HuH-7.5 (cell line): ENCODE measurements around the gene ATP2C2.
"Not testable (repeated sequence)": the region's sequence is repeated elsewhere in the genome, so short reads cannot be mapped to it uniquely, and the experiment has no call there.

Experiments
- DNase-seq: peaks from one replicate; pipeline ENCODE4 v3.0.0; 2011; ENCODE audit warnings: low spot score

The ATP2C2 gene

GRCh38 chr16:84420556-84420955 lies 52.2 kb downstream of the ATP2C2 start:
- DNase-seq, result not testable (repeated sequence)

GRCh38 chr16:84421081-84421937 lies 53.0 kb downstream of the ATP2C2 start:
- DNase-seq, result no peak

- DNase-seq, result no peak
These were observed 53.5 kb downstream of the ATP2C2 start for GRCh38 chr16:84421938-84422220.

- peak; percentile 35 for DNase-seq
These were observed 55.1 kb downstream of the ATP2C2 start for GRCh38 chr16:84423416-84423837.

DNA sequence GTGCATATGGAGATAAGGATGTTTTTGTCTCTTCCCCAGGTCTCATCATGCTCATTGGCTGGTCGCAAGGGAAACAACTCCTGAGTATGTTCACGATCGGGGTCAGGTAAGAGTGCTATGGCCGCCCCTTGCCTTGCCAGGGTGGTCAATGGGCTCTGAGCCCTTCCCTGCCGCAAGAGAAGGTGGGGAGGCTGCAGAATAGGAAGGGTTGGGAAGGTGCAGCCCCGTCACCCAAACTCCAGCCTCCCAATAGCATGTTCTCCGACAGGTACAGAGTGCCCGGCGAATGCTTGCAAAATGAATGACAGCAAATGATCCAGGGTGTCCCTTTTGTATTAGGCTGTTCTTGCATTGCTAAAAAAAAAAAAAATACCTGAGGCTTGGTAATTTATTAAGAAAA lies 57.4 kb downstream of the ATP2C2 start:
- DNase-seq, result no peak

GRCh38 chr16:84426804-84427203 lies 58.5 kb downstream of the ATP2C2 start:
- DNase-seq, result no peak

DNA sequence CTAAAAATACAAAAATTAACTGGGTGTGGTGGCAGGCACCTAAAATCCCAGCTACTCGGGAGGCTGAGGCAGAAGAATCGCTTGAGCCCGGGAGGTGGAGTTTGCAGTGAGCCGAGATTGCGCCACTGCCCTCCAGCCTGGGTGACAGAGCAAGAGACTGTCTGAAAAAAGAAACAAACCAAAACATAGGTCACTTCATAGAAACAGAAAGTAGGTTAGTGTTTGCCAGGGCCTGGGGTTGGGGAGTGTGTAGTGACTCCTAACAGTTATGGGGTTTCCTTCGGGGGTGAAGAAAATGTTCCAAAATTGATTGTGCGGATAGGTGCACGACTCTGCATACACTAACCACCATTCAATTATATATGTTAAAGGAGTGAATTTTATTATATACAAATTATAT lies 59.2 kb downstream of the ATP2C2 start:
- no peak for DNase-seq

DNA sequence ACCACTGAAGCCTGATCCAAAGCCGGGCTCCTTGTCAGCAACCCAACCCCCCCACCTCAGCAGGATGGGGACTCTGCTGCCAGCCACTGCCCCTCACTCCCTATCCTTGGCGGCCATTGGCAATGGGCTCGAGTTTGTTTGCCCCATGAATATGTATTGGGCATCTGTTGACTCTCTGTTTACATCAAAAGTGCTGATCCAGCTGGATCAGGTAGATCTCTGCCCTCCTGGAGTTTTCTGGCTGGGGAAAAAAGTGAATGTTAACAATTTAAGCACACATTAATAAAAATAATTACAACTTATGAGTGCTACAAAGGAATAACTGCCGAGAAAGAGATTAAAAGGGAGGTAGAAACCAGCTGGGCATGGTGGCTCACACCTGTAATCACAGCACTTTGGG lies 62.5 kb downstream of the ATP2C2 start:
- DNase-seq, result no peak

GRCh38 chr16:84434800-84435199 lies 66.5 kb downstream of the ATP2C2 start:
- no peak for DNase-seq

DNA sequence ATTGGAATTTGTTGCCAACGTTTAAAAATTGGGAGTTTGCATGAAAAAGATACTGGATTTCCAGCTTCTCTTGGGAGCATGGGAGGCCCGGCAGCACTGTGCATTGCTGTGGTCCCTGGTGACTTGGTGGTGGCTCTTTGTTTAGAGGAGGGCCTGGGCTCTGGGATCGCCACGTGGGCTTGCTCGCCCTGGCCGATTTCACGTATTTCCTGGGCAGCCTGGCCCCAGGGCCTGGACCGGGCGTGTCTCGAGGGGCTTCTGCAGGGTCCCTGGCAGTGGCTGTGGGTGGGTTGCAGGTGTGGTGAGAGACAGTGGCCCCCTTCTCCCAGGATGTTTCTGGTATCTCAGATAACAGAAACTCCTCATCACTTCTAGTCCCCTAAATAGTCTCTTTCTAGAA lies 67.9 kb downstream of the ATP2C2 start:
- DNase-seq, result no peak

GRCh38 chr16:84438971-84439696 lies 70.8 kb downstream of the ATP2C2 start:
- DNase-seq, result no peak

GRCh38 chr16:84442416-84443145 lies 74.2 kb downstream of the ATP2C2 start:
- no peak for DNase-seq

DNA sequence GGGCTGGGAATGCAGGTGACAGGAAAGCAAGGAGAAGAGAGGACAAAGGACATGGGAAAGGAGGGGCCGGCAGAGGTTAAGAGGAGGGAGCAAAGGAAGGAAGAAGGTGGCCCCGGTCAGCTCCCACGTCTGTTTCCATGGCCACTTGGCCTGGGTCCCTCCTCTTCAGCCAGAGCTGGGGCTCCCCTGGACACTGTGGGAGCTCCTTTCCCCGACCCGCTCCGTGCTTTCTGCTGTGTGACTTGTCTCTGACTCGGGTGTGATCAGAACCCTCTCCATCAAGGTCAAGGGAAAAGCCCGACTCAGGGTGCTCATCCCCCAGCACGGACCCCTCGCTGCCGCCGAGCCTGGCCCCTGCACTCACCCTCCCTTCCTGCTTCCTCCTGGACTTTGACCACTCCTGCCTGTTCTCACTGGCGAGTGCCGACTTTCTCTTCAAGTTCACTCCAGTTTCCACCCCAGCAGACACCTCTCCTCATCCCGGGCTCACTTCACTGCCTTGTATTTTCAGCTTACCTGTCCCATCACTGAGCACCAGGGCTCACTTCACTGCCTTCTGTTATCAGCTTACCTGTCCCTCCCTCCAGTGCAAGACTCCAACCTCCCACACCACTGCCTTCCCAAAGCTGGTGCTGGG lies 74.9 kb downstream of the ATP2C2 start:
- DNase-seq, result no peak

GRCh38 chr16:84444476-84444875 lies 76.1 kb downstream of the ATP2C2 start:
- no peak for DNase-seq

GRCh38 chr16:84446084-84446483 lies 77.7 kb downstream of the ATP2C2 start:
- no peak for DNase-seq

DNA sequence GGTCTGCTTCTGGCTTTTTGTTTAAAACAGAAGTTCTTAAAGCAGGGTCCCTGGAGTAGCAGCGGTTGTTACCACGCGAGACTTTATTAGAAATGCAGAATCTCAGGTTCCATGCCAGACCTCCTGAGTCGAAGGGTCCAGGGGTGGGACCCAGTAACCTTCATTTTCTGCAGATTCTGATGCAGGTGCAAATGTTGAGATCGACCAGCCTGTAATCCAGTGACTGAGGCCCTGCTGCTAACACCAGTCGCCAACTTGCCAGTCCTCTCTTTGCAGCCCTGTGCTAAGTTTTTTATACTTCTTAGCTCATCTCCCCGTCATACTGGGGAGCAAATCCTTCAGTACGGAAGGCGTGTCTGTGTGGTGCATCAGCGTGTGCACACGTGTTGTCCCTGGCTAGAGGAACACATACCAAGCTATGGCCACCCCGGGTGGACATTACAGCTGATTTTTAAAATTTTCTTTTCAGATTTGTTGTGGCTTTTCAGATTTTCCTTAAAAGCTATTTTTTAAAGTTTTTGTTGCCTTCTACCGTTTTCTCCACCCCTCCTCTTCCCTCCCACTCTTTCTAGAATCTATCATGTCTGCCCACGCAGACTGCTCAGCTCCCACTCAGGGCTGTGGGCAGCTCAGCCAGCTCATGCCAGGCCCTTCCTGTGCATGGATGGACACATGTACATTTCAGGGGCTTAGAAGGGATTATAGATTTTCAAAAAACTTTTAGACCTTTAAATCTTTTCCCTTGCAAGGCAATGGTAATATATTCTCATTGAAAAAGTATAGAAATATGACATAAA lies 78.5 kb downstream of the ATP2C2 start:
- DNase-seq, result no peak

DNA sequence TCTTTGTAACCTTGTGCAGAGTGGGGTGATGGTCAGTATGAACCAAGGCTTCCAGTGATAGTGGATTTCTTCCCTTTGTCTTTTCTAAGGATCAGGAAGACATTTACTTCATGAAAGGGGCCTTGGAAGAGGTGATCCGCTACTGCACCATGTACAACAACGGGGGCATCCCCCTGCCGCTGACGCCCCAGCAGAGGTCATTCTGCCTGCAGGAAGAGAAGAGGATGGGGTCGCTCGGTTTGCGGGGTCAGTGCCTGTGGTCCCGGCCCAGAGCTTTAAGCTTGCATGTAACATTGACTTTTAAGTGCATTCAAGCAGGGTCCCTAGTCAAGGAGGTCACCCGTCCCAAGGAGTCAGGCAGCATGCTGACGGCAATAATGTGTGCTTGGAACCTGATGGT lies 80.1 kb downstream of the ATP2C2 start:
- no peak for DNase-seq

DNA sequence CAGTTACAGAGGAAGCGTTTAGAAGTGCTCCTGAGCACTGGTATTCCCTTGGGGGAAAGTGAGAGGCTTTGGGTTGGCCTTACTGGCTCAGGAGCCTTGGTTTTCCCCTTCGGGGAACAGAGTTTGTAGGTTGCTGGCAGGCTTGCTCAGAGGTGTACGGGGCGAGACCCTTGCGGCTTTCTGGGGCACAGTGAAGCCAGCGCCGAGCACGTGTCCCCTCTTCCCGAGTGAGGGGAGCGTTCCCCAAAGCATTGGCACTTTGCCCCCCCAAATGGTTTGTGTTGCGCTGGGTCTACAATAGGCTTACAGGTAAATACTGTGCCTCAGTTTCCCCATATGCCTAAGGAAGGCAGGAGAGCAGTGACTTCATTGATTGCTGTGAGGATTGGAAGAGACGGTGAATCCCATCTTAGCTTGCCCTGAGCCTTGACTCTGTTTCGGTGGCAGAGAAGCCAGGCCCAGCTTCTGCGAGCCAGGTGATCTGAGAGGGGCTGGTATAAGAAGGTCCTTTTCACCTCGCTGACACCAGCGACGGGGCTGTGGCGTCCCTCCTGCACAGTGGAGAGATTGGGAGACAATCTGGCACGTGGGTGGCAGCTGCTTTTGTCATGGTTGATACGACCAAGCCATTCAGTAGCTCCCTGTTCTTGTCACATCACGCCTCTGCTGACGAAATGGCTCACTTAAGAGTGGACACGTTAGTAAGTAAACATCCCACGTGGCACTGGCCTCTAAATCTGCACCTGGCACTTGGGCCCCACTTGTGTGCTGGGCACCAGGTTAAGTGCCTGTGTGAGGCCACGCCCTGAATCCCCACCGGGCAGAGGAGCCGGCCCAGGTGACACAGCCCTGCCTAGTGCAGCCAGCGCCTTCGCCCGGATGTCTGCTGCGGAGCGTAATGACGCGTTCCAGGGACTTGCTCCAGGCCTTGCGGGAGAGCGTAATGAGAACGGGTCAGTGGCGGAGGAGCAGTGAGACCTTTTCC lies 81.1 kb downstream of the ATP2C2 start:
- no peak for DNase-seq

- no peak for DNase-seq
These were observed 82.0 kb downstream of the ATP2C2 start for GRCh38 chr16:84450176-84450865.
